Measurements from ENCODE around the gene TMEM170B. TPM values are rescaled to one million over a fixed set of nuclear protein-coding genes. Genes with fewer than 3 reads are reported as not detected.

Gene TMEM170B
- total and polyA plus RNA-seq, 2 experiments from 2014 or later: 2.1 to 2.6 TPM

DNA sequence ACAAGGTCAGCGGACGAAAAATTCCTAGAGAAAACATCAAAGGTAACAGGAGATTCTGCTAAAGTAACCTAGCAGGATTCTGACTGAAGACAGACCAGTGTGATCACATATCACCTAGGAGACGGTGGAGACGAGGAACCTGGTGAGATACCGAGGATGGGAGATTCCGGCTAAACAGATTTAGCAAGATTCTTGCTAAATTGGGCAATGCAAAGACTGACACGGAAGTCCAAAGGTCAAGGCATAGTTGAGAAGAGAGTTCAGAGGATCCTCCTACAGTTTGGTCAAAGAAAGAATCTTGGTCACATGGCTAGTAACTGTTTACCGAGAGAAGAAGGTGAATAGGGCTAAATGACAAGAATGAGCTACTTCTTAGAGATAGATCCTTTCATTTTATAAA, 61.1 kb downstream of the TMEM170B start:
- Histone ChIP-seq H3K27ac (no peak overlapping the region), H3K4me1 (ENCODE audit: low read depth) (no peaks in the 10 kb centered on the region), H3K36me3 (no peaks in the 10 kb centered on the region), H3K4me3 (no peak overlapping the region), H3K27me3 (no peaks in the 10 kb centered on the region), H3K9me3 (ENCODE audit: low read depth) (no peaks in the 10 kb centered on the region)
- DNase-seq (ENCODE audit: low read depth in 1 of 2, low spot score in 1 of 2): no peak
- no peak for TF ChIP-seq CTCF (IDR thresholded peaks at IDR 0.05; ENCODE audit: low read depth, low read length)

- Histone ChIP-seq H3K27ac (no peak overlapping the region), H3K27me3 (no peaks in the 10 kb centered on the region), H3K9me3 (ENCODE audit: low read depth) (no peaks in the 10 kb centered on the region), H3K4me3 (no peak overlapping the region), H3K36me3 (no peaks in the 10 kb centered on the region), H3K4me1 (ENCODE audit: low read depth) (no peaks in the 10 kb centered on the region)
- DNase-seq (ENCODE audit: low read depth in 1 of 2, low spot score in 1 of 2): no peak
- TF ChIP-seq CTCF (IDR thresholded peaks at IDR 0.05; ENCODE audit: low read depth, low read length): no peak
Observed at GRCh38 chr6:11600251-11600650, 62.7 kb downstream of the TMEM170B start.

DNA sequence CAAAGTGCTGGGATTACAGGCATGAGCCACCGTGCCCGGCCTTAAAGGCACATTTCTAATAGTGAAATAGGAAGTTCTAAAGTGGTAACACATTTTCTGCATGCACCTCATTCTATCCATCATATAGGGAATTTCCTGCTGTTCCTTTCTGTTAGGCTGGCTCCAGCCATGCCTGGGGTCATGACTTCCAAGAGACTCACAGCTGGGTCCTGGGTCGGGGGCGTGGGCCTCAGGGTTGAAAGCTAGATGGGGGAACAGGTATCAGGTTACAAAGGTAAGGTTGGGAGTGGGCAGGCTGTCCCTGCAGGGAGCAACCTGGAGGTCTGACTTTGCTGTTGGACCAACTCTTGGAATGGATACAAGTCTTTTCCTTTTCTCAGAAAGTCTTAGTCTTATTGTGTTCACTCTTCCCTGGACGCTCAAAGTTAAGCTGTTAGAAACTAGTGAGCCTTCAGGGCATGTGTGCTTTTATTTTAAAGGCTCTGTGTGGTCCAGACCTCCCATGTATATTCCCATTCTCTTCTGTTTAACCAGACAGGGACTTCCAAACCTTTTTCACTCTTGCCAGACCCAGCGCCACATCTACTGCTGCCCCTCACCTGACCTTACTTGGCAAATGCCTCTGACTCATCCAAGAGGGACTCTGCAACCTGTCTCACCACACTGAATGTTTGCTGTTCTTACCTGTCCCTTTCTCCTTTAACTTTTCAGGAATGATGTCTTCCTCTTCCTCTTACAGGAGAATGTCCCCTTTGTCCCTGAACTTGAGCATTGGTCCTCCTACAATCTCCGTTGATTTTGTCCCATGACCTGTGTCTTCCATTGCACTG, 64.4 kb downstream of the TMEM170B start:
- no peaks in the 10 kb centered on the region for H3K9me3 ChIP-seq (ENCODE audit: low read depth)
- no peaks in the 10 kb centered on the region for H3K27me3 ChIP-seq
- H3K4me1 ChIP-seq (ENCODE audit: low read depth): no peaks in the 10 kb centered on the region
- no peak for TF ChIP-seq CTCF (IDR thresholded peaks at IDR 0.05; ENCODE audit: low read depth, low read length)
- DNase-seq (ENCODE audit: low read depth in 1 of 2, low spot score in 1 of 2): no peak
- H3K36me3 ChIP-seq: no peaks in the 10 kb centered on the region
- H3K27ac ChIP-seq: no peak overlapping the region
- no peak overlapping the region for H3K4me3 ChIP-seq

DNA sequence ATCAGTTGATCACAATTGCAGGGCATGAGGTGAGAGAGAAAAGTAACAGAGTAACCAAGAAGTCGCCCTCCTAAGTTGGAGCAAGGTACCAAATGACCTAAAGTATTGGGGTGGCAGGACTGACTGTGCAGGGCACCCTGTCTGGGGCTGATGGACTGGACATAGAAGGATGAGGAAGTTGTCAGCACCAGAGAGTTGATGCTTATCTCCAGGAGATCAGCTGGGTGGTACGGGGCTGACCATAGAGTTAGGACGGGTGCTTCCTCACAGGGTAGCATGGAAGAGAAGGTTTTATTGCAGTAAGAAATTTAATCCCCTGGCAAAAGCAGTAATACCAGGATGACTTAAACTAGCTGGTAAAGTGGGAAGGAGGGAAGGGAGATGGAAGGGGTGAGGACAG, 66.7 kb downstream of the TMEM170B start:
- Histone ChIP-seq H3K4me3 (no peak overlapping the region), H3K27ac (no peak overlapping the region), H3K27me3 (no peaks in the 10 kb centered on the region), H3K4me1 (ENCODE audit: low read depth) (no peaks in the 10 kb centered on the region), H3K36me3 (no peaks in the 10 kb centered on the region), H3K9me3 (ENCODE audit: low read depth) (no peaks in the 10 kb centered on the region)
- no peak for TF ChIP-seq CTCF (IDR thresholded peaks at IDR 0.05; ENCODE audit: low read depth, low read length)
- no peak for DNase-seq (ENCODE audit: low read depth in 1 of 2, low spot score in 1 of 2)

GRCh38 chr6:11604836-11605506, 67.4 kb downstream of the TMEM170B start:
- no peak for TF ChIP-seq CTCF (IDR thresholded peaks at IDR 0.05; ENCODE audit: low read depth, low read length)
- H3K9me3 ChIP-seq (ENCODE audit: low read depth): no peaks in the 10 kb centered on the region
- no peaks in the 10 kb centered on the region for H3K4me1 ChIP-seq (ENCODE audit: low read depth)
- H3K4me3 ChIP-seq: no peak overlapping the region
- no peaks in the 10 kb centered on the region for H3K27me3 ChIP-seq
- no peak overlapping the region for H3K27ac ChIP-seq
- H3K36me3 ChIP-seq: no peaks in the 10 kb centered on the region
- no peak for DNase-seq (ENCODE audit: low read depth in 1 of 2, low spot score in 1 of 2)

All from cardiac muscle cell (in vitro differentiated cells and primary cell).